Thoracic aorta (tissue), 2 donors: ENCODE data around the gene AHSG. TPM values are rescaled to one million over a fixed set of nuclear protein-coding genes. Genes with fewer than 3 reads are reported as not detected.

Experiments
- ATAC-seq: fragments of 150-250 bp; one replicate; pipeline ENCODE4 v1.8.0; 2017; ENCODE audit warnings: low read depth; ENCODE audit not compliant: insufficient number of reproducible peaks, low FRiP score
- DNase-seq: peaks from one replicate; pipeline ENCODE4 v3.0.0-alpha.2; 2020; ENCODE audit warnings: low spot score
- H3K27ac ChIP-seq, 2 donors: fragments of 200-600 bp; sonication (generic); 1 replicate in 1 of 2; 2 replicates in 1 of 2; pipeline ENCODE4 v1.5.1; 2016; ENCODE audit warnings: mild to moderate bottlenecking in 2 of 2, moderate library complexity in 2 of 2
- H3K27me3 ChIP-seq: fragments of 200-600 bp; sonication (generic); replicated peaks from 2 replicates; pipeline ENCODE4 v1.6.0; 2016; ENCODE audit warnings: mild to moderate bottlenecking; ENCODE audit not compliant: insufficient read depth
- H3K36me3 ChIP-seq: fragments of 200-600 bp; sonication (generic); one replicate; pipeline ENCODE4 v1.5.1; 2016
- H3K4me1 ChIP-seq, 2 donors: fragments of 200-600 bp; sonication (generic); 1 replicate in 1 of 2; 2 replicates in 1 of 2; pipeline versions ENCODE4 v1.5.1 to v1.6.0; 2016; ENCODE audit warnings: low read depth in 2 of 2, mild to moderate bottlenecking in 1 of 2; ENCODE audit not compliant: control insufficient read depth in 1 of 2
- H3K4me3 ChIP-seq: fragments of 200-600 bp; sonication (generic); 2 replicates; pipeline ENCODE4 v1.5.1; 2016; ENCODE audit warnings: mild to moderate bottlenecking
- H3K9me3 ChIP-seq: fragments of 200-600 bp; sonication (generic); 2 replicates; pipeline ENCODE4 v1.5.1; 2016
- CTCF ChIP-seq: fragments of 200-600 bp; sonication (generic); IDR thresholded peaks from one replicate; pipeline ENCODE4 v1.5.1; 2019; ENCODE audit warnings: antibody characterized with exemption
- total RNA-seq, 2 donors: library from RNA; depleted of rRNA; stranded (reverse); fragments of >200 nt; gene quantifications; one replicate each; pipeline versions ENCODE4 v1.1.0 to v1.2.3, GENCODE V29; 2016

The AHSG gene
- total RNA-seq, 2 donors from 2014 or later: not detected

GRCh38 chr3:186637686-186638085 lies 24.8 kb downstream of the AHSG start:
- Histone ChIP-seq H3K27ac (no peak overlapping the region), H3K36me3 (no peaks in the 10 kb centered on the region), H3K4me3 (no peak overlapping the region), H3K27me3 (no peaks in the 10 kb centered on the region), H3K4me1 (peaks cover 4 to 23% of the 10 kb centered on the region in 2 donors), H3K9me3 (no peaks in the 10 kb centered on the region)
- no peak for TF ChIP-seq CTCF
- DNase-seq (no peak), ATAC-seq (no peak)

- no peak for TF ChIP-seq CTCF
- no peaks in the 10 kb centered on the region for H3K36me3 ChIP-seq
- no peak for ATAC-seq
- no peak overlapping the region for H3K27ac ChIP-seq
- no peaks in the 10 kb centered on the region for H3K27me3 ChIP-seq
- no peak overlapping the region for H3K4me3 ChIP-seq
- no peak for DNase-seq
- H3K4me1 ChIP-seq: peaks cover 4 to 23% of the 10 kb centered on the region in 2 donors
- no peaks in the 10 kb centered on the region for H3K9me3 ChIP-seq
Measured at GRCh38 chr3:186638259-186638658, 25.4 kb downstream of the AHSG start.

- no peaks in the 10 kb centered on the region for H3K27me3 ChIP-seq
- ATAC-seq (no peak), DNase-seq (no peak)
- peak within 1 kb of the TSS; percentile 19 to 24 for H3K27ac ChIP-seq
- peaks cover 4 to 23% of the 10 kb centered on the region in 2 donors for H3K4me1 ChIP-seq
- H3K36me3 ChIP-seq: no peaks in the 10 kb centered on the region
- no peak for TF ChIP-seq CTCF
- peak within 1 kb of the TSS; percentile 34 for H3K4me3 ChIP-seq
- no peaks in the 10 kb centered on the region for H3K9me3 ChIP-seq
Measured at GRCh38 chr3:186639778-186640472, 27.1 kb downstream of the AHSG start, which contains the start of gene FETUB. TSS of gene FETUB (plus strand) at chr3:186640399. CDS start at chr3:186640461, 62 bp downstream.

- H3K9me3 ChIP-seq: no peaks in the 10 kb centered on the region
- H3K4me1 ChIP-seq: peaks cover 4 to 23% of the 10 kb centered on the region in 2 donors
- no peaks in the 10 kb centered on the region for H3K27me3 ChIP-seq
- H3K27ac ChIP-seq: peak overlapping the region in 1 of 2 donors; percentile 19
- H3K4me3 ChIP-seq: peak overlapping the region; percentile 34
- H3K36me3 ChIP-seq: no peaks in the 10 kb centered on the region
- TF ChIP-seq CTCF: no peak
- DNase-seq: peak; percentile 14
- no peak for ATAC-seq
Measured at GRCh38 chr3:186640473-186640818, 27.6 kb downstream of the AHSG start.

- Histone ChIP-seq H3K36me3 (no peaks in the 10 kb centered on the region), H3K9me3 (no peaks in the 10 kb centered on the region), H3K27me3 (no peaks in the 10 kb centered on the region), H3K4me3 (peak overlapping the region; percentile 34), H3K27ac (peak overlapping the region in 1 of 2 donors; percentile 19), H3K4me1 (peaks cover 4 to 23% of the 10 kb centered on the region in 2 donors)
- DNase-seq (no peak), ATAC-seq (no peak)
- TF ChIP-seq CTCF: no peak
Measured at GRCh38 chr3:186640929-186641328, 28.1 kb downstream of the AHSG start.
